GM21737 (cell line): ENCODE data around the gene AICDA.
"Not testable (repeated sequence)": the region's sequence is repeated elsewhere in the genome, so short reads cannot be mapped to it uniquely, and the experiment has no call there.

Source experiments
- ATAC-seq: cut with Tn5 transposase; IDR thresholded peaks from one replicate; pipeline ENCODE4 v1.9.1; 2021; ENCODE audit warnings: mild to moderate bottlenecking, moderate library complexity; ENCODE audit not compliant: unreplicated experiment

AICDA gene

DNA sequence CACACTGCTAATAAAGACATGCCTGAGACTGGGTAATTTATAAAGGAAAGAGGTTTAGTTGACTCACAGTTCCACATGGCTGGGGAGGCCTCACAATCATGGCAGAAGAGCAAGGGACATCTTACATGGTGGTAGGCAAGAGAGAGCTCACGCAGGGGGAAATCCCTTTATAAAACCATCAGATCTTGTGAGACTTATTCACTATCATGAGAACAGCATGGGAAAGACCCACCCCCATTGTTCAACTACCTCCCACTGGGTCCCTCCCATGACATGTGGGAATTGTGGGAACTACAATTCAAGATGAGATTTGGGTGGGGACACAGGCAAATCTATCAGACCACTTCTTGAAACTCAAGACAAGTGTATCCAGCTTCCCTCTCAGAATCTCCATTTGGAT, 1.2 kb upstream of the AICDA start:
- ATAC-seq, result not testable (repeated sequence)

DNA sequence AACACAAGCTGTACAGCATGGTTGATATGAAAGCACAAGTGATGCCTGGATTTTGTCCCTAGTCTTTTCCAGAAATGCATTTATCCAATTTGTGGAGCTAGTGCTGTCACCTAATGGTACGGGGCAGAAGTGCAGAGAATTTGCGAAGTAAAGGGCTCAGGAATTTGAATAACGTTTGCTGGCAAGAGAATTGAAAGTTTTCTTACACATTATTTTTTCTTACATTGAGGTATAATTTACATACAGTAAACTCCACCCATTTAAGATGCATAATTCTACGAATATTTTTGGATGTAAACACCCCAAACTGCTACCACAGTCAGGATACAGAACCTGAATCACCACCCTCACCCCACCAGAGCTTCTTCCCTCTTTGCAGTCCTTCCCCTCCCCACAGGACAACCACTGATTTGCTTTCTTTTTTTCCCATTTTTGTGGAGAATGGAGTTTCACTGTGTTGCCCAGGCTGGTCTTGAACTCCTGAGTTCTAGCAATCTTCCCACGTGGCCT, 3.5 kb downstream of the AICDA start:
- ATAC-seq, result no peak

DNA sequence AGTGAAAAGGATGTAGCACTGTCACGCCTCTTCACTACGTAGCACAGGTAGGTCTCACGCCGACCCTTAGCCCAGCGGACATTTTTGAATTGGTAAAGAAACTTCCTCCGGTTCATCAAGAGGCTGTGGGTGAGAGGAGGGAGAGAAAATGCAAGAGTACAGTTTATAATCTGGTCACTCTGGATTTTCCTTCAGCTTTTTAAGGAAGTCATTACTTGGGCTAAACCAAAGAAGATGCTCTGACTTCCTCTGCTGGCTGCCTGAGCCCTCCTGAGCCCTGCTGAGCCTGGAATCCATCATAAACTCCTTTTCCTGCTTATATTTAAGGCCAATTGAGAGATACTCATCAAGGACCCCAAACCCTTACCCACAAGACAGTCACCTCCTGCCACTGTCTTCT, 5.8 kb downstream of the AICDA start:
- ATAC-seq, result no peak

DNA sequence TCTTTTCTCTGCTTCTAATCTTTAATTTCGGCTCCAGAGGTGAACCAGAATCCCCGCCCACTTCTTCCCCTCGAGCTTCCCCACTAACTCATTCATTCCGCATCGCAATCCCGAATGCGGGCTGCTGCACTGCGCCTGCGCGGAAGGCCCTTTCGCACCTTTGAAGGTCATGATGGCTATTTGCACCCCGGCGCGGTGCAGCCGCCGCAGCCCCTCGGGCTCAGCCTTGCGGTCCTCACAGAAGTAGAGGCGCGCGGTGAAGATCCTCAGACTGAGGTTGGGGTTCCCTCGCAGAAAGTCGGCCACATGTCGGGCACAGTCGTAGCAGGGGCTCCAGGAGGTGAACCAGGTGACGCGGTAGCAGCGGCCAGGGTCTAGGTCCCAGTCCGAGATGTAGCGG, 7.6 kb downstream of the AICDA start:
- no peak for ATAC-seq

DNA sequence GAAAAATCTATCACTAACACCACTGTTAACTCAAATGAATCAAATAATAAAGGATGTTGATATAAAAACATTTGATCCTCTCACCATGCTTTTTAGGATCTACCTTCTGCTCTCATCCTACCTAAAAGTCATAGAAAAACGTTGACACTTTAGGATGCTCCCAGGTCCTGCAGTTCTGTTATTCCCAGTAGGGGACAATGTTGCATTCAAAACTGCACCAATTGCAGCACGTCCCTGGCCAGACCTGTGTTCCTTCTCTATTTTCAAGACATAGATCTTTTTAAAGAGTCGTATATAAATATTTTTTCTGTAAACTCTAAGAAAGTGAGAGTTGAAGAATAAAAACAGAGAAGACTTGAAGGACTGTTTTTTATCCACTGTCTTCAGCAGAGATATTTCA, 8.8 kb downstream of the AICDA start:
- ATAC-seq, result no peak

DNA sequence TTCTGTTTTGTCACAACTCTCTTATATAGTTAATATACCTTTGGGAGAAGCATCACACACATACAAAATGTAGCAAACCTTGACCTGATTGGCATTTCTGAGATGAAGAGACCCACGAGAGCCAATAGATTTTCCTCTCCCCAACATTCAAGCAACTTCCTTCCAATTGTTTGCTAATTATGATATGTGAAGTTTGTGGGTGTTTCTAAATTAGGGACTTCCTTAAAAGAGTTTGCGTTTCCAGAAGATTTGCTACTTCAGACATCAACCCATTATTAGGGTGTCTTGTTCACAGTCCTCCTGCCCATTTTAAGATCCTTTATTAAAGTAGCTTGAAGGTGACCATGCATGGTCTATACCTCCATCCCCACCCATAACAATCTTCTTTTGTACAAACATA, 9.4 kb downstream of the AICDA start:
- no peak for ATAC-seq

DNA sequence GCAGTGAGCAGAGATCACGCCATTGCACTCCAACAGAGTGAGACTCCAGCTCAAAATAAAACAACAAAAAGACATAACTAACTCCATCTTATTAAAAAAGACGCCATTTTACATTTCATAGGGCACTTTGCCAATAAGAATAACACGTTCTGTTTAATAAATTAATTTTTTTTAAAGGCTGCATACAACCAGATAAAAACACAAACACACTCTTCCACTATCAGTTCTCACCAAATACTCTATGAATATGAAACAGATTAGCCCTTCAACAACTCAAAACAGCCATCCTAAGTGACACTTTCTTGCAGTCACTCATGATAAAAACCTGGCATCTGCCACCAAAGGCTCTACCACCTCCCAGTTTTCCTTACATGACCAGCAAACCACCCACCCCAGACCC, 16.1 kb downstream of the AICDA start:
- ATAC-seq, result no peak

DNA sequence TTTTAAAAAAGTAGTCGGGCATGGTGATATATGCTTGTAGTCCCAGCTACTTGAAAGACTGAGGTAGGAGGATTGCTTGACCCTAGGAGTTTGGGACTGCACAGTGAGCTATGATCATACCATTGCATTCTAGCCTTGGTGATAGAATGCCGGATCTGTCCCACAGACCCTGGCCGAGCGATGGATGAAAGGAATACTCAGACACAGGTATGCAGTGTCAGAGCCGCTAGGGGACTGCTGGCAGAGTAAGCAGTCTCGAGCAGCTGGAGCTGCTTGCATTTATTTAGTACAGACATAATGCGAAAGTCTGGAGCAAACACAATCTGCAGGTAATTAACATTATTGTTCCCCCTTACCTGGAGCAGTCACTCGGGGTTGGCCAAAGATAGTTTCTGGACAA, 18.6 kb downstream of the AICDA start:
- ATAC-seq, result no peak

DNA sequence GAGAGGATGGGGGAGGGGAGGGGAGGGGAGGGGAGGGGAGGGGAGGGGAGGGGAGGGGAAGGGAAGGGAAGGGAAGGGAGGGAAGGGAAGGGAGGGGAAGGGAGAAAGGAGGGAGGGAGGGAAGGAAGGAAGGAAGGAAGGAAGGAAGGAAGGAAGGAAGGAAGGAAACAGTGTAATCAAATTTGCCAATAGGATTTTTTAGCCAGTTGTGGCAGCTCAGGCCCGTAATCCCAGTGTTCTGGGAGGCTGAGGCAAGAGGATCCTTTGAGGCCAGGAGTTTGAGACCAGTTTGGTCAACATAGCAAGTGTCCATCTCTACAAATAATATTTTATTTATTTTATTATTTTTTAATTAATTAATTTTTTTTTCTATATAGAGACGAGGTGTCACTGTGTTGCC, 19.4 kb downstream of the AICDA start:
- no peak for ATAC-seq

DNA sequence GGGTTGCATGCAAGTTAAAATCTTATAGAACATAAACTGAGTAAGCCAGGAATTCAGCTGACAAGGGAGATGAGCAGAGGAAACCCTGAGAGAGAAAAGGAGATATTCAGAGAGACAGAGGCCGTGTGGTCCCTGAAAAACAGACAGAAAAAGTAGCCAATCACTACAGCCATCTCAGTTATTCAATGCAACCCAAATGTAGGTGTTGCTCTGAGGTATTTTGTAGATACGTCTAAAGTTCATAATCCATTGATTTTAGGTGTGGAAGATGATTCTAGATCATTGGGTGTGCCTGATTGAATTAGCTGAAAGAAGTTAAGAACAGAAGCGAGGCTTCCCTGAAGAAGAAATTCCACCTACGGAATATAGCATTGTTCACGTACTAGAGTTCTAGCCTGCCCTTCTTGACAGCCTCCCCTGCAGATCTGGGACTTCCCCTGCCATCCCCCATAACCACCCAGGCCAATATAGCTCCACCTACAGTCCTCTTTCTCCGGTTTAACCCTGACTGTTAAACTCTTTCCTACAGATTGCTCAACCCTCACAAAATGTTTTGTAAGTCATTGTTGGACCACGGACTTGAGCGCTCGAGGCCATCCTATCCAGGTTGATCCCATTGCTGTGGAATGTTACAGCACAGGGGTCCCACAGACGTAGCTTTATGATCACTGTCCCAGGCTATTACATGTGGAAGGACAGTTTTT, 21.7 kb downstream of the AICDA start:
- ATAC-seq, result no peak

DNA sequence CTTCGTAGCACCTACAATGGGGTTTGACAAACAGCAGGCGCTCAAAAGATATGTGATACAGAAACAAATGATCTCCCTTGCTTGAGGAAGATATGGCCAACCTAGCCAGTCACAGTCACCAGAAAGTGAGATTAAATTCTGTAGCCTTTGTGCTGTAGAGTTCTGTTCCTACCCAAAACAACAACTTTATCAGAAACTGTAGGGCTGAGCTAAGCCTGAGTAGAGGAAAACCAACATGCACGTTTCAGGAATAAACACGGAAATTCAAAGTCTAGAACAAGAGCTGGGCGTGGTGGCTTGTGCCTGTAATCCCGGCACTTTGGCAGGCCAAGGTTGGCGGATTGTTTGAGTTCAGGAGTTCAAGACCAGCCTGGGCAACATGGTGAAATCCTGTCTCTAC, 23.0 kb downstream of the AICDA start:
- no peak for ATAC-seq

DNA sequence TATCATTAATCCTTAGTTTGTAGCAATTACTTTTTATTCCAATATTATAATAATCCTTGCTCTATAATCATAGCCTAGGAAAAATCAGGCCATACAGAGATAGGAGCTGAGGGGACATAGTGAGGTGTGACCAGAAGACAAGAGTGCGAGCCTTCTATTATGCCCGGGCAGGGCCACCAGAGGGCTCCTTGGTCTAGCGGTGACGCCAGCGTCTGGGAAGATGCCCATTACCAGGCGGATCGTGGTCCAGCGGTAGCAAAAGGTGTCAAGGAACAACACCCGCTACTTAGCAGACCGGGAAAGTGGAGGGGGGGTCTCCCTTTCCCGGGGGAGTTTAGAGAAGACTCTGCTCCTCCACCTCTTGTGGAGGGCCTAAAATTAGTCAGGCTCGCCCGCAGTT, 28.2 kb downstream of the AICDA start:
- not testable (repeated sequence) for ATAC-seq

DNA sequence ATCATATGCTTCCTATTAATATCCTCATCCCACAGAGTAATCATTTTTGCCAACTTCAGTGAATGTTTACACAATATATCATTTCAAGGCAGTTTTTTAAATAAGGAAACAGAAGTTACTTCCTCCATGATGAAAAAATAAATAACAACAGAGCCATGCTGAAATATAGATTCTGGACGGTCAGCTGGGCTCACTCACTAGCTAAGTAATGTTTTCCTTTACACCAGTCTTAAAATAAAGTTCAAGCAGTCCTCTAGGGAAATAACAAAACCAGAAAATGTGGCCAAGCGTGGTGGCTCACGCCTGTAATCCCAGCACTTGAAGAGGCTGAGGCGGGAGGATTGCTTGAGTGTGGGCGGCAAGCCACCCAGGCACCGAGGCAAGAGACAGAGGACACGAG, 28.7 kb downstream of the AICDA start:
- no peak for ATAC-seq

DNA sequence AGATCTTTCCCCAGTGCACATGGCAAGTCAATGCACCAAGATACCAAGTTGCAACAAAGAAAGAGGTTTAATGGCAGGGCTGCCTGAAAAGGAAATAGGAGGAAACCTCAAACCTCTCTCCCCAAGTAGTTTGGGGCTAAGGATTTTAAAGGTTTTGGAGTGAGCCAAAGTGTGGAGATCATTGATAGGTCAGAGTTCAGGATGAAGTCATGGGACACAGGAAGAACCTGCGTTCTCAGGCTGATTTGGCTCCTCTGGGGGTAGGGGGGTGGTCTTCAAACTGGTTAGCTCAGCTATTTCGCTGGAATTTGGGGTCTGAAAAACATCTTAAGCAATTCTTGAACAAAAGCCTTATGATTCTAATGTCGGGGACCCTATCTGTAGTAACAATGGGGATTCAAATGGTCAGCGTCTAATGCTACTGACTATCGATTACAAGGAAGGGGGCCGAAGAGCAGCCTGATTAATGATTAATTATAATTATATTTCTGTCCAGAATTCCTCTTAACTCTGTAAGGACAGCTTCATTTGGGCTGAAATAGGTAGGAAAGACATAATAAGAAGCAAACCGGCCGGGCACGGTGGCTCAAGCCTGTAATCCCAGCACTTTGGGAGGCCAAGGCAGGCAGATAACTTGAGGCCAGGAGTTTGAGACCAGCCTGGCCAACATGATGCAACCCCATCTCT, 31.4 kb downstream of the AICDA start:
- no peak for ATAC-seq

DNA sequence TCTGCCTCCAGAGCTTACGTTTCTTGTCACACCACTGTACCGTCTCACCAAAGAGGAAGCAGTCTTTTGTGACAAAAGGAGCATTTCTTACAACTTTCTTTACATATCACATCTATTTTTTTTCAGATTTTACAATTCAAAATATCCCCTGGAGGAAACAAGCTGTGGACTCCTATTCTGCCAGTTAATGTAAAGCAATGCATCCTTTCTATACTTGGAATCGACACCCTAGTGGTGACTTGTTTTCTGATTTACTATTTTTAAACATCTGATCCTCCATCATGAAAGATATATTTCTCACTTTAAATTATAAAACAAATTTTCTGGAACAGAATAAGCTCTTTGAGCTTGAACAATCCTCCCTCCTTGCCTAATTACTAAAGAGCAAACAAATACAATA, 34.8 kb downstream of the AICDA start:
- ATAC-seq, result no peak

DNA sequence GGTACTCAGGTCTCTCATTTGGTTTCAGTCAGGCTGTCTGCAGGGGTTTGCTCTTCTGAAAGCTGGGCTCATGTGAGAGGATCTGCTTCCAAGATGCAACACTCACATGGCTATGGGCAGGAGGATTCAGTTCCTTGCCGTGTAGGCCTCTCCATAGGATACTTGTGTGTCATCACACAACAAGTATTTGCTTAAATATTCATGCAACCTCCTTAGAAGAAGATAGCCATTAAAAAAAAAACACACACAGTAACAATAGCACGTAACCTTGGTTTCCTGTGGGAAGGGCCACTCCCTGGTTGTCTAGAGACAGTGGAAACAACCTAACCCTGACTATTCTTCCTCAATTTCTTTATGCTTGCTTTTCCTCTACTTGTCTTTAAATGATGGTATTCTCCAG, 40.2 kb downstream of the AICDA start:
- no peak for ATAC-seq

DNA sequence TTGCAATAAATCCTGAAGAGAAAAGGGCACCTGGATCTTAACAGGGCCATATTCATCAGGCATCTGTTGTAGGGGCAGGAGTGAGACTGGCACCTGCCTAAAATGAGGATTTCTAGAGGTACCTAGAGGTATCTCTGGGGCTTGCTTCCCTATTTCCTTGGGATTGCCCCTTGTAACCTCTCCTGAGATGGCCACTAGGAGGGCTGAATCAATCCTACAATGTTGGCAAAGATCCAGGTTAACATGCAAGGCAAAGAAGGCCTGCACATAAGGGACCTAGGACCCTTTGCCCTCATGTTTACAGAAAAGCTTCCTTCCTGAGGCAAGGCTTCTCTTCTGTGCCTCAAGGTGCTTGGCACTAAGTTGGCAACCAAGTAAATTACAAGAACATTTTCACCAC, 46.1 kb downstream of the AICDA start:
- ATAC-seq, result no peak

DNA sequence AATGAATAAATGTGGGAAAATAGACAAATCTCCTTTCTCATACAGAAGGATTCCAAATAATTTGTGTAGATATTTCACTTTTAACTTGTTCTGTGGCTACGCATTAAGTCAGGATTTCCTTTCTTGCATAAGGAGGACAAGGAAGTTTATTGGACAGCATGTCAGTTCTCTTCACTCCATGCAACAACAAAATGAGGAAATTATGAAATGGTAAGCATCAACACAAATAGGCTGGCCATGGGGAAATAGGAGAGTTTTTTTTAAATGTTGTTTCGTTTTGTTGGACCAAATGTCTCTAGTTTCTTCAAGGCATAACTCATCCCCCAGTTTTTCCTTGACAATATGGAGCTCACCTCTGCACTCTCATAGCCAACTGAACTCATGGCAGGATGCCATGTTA, 46.6 kb downstream of the AICDA start:
- ATAC-seq, result not testable (repeated sequence)

DNA sequence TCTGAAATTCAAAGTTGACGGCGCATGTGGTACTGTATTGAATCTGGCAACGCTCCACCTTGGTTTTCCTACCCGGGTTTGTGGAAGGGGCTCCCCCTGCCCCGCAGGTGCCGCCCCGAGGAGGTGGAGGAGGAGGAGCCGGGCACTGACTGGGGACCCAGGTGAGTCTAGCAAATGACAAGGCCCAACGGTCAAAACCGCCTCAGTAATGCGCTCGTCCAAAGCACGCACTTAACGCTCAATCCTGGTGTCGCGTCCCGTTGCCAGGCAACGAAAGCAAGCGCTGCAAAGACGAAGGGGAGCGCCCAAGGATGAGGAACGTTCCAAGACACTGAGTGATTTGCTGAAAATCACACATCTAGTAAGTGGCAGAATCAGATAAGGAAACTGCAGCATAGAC, 48.0 kb downstream of the AICDA start:
- no peak for ATAC-seq

DNA sequence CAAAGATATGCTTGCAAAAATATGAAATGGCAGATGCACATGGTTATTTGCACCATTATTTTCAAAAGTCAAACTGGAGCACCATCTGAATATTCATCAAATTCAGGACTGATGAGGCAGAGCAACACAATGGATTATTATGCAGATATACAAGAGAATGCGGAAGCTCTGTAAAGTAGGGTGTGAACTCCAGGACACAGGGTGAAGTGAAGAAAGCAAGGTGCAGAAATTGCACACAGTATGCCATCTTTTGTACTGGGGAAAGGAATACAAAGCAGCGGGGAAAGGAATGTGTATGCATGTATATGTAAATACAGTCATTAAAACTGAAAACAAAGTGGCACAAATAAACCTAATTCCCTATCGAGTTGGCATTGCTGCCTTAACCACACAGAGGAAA, 49.3 kb downstream of the AICDA start:
- no peak for ATAC-seq

DNA sequence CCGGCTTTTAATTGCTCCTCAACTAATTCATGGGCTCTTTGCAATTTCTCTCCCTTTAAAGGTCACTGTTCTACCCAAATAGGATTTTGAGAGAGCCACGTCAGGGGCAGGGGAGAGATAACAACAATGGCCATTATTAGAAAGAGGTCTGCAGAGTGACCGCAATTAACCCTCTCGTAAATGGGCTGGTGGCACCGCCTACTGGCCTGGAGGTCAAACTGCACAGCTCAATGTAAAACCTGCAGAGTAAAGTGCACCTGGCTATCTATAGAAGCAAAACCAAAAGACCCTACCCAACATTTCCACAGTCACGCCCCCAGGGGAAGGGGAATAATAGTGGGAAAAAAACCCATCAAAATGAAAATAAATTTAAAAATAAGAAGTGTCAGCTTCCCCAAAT, 50.3 kb downstream of the AICDA start:
- ATAC-seq, result no peak

DNA sequence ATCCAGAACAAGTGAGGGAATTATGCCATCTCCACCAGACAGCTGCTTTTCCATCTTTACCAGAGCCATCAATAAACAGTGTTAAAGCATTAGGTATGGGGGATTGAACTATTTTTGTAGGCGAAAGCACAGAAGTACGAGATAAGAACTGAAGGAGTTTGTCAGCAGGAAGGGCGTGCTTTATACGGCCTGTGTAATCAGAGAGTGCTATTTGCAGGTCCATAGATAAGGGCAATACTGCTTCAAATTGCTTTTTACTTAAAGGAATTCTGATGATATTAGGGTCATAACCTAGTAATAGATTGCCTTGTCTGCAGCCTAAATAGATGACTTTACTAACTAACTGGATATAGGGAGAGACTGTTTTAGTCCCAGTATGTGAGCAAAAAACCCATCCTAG, 51.6 kb downstream of the AICDA start:
- no peak for ATAC-seq

DNA sequence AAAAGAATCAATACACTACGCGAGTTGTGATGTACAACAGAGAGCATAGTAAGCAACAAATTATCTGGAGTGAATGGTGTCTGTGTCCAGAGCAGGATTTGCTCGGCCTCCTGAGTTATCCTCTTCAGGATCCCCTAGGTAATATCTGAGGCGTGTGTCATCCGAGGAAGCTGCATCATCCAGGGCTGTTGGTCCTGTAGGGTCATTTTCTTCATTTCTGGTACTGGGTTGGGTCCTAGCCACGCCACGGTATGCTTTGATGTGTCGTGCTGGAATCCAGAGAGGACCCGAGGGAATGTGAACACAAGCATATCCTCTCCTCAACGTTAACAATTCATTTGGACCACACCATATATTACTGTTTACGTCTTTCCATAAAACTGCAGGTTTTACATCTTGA, 53.0 kb downstream of the AICDA start:
- no peak for ATAC-seq
